ENCODE measurements around the gene SCARB1.

DNA sequence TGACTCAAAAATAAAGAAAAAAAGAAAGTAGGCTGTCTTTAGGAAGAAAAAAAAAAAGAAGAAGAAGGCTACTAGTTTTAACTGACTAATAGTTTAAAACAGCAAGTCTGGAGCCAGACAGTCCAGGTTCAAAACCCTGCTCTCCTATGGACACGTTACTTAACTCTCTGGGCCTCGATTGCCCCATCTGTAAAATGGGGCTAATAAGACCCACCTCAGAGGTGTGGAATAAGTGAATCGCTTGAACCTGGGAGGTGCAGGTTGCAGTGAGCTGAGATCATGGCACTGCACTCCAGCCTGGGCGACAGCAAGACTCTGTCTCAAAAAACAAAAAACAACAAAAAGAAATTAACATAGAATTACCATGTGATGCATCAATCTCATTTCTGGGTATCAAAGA is 10.5 kb upstream of the SCARB1 start:
- no peak for TF ChIP-seq ZNF70 (CRISPR knock-in tag; IDR thresholded peaks at IDR 0.05)
- TF ChIP-seq, protein P1, sequence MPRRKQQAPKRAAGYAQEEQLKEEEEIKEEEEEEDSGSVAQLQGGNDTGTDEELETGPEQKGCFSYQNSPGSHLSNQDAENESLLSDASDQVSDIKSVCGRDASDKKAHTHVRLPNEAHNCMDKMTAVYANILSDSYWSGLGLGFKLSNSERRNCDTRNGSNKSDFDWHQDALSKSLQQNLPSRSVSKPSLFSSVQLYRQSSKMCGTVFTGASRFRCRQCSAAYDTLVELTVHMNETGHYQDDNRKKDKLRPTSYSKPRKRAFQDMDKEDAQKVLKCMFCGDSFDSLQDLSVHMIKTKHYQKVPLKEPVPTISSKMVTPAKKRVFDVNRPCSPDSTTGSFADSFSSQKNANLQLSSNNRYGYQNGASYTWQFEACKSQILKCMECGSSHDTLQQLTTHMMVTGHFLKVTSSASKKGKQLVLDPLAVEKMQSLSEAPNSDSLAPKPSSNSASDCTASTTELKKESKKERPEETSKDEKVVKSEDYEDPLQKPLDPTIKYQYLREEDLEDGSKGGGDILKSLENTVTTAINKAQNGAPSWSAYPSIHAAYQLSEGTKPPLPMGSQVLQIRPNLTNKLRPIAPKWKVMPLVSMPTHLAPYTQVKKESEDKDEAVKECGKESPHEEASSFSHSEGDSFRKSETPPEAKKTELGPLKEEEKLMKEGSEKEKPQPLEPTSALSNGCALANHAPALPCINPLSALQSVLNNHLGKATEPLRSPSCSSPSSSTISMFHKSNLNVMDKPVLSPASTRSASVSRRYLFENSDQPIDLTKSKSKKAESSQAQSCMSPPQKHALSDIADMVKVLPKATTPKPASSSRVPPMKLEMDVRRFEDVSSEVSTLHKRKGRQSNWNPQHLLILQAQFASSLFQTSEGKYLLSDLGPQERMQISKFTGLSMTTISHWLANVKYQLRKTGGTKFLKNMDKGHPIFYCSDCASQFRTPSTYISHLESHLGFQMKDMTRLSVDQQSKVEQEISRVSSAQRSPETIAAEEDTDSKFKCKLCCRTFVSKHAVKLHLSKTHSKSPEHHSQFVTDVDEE (CRISPR knock-in tag; IDR thresholded peaks at IDR 0.05), result no peak
- no peak for TF ChIP-seq PPARA (CRISPR knock-in tag; IDR thresholded peaks at IDR 0.05; ENCODE audit: borderline replicate concordance)
- TF ChIP-seq BACH2 (CRISPR knock-in tag; IDR thresholded peaks at IDR 0.05; ENCODE audit: borderline replicate concordance), result no peak
- TF ChIP-seq TCF4 (CRISPR knock-in tag; IDR thresholded peaks at IDR 0.05; ENCODE audit: borderline replicate concordance), result no peak
- TF ChIP-seq, protein P2, sequence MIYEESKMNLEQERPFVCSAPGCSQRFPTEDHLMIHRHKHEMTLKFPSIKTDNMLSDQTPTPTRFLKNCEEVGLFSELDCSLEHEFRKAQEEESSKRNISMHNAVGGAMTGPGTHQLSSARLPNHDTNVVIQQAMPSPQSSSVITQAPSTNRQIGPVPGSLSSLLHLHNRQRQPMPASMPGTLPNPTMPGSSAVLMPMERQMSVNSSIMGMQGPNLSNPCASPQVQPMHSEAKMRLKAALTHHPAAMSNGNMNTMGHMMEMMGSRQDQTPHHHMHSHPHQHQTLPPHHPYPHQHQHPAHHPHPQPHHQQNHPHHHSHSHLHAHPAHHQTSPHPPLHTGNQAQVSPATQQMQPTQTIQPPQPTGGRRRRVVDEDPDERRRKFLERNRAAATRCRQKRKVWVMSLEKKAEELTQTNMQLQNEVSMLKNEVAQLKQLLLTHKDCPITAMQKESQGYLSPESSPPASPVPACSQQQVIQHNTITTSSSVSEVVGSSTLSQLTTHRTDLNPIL (CRISPR knock-in tag; IDR thresholded peaks at IDR 0.05; ENCODE audit: low read depth), result no peak
- TF ChIP-seq ZC3H10 (CRISPR knock-in tag; IDR thresholded peaks at IDR 0.05), result no peak
